NT2/D1 (cell line): Measurements from ENCODE around the gene PLD5.

Experiments used
- SUZ12 ChIP-seq: IDR thresholded peaks from 2 replicates; pipeline ENCODE4 v1.6.1; 2011; ENCODE audit not compliant: insufficient read length, insufficient read depth; ENCODE audit errors: extremely low read depth
- YY1 ChIP-seq: IDR thresholded peaks from 2 replicates; pipeline ENCODE4 v1.6.1; 2011; ENCODE audit not compliant: insufficient read length, insufficient read depth
- ZNF274 ChIP-seq: IDR thresholded peaks from 2 replicates; pipeline ENCODE4 v1.6.1; 2011; ENCODE audit warnings: mild to moderate bottlenecking, low read depth, low read length

DNA sequence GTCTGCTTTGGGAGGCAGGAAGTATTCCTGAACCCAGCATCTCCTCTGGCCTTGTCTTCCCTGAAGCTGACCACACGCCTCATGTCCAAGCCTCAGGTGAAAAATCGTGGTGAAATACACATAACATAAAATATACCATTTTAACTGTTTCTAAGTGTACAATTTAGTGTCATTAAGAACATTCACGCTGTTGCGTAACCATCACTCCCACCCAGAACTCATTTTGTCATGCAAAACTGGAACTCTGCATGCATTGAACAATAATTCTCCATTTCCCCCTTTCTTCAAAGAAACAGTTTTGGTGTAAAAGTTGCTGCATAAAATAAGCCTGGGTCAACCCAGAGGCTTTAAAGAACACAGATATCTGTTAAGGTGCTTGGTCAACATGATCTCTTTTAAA, 93.5 kb downstream of the PLD5 start:
- TF ChIP-seq YY1, result no peak
- TF ChIP-seq ZNF274, result no peak
- no peak for TF ChIP-seq SUZ12
